KOPT-K1 (cell line): ENCODE results near the gene VSTM4.

ENCODE experiments used
- H3K27ac ChIP-seq: fragments of 200-600 bp; sonication (generic); 2 replicates; pipeline ENCODE4 v1.5.1; 2016; ENCODE audit warnings: antibody characterized with exemption, mild to moderate bottlenecking, low read depth, low read length; ENCODE audit not compliant: poor library complexity, severe bottlenecking
- H3K36me3 ChIP-seq: fragments of 200-600 bp; sonication (generic); 2 replicates; pipeline ENCODE4 v1.5.1; 2017; ENCODE audit warnings: antibody characterized with exemption, mild to moderate bottlenecking, low read length, moderate library complexity; ENCODE audit not compliant: insufficient read depth
- H3K9me3 ChIP-seq: fragments of 200-600 bp; sonication (generic); 2 replicates; pipeline ENCODE4 v1.5.1; 2017; ENCODE audit warnings: antibody characterized with exemption, low read length, mild to moderate bottlenecking; ENCODE audit not compliant: insufficient read depth, poor library complexity, severe bottlenecking

VSTM4 gene

DNA sequence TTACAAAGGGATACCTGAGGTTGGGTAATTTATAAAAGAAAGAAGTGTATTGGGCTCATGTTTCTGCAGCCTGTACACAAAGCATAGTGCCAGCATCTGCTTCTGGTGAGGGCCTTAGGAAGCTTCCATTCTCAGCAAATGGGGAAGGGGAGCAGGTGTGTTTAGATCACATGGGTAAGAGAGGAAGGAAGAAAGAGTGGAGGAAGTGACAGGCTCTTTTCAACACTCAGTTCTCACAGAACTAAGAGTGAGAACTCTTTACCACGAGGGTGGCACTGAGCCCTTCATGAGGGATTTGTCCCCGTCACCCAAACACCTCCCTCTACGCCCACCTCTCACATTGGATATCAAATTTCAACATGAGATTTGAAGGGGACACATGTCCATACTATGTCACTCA, 19.0 kb upstream of the VSTM4 start:
- H3K36me3 ChIP-seq: no peaks in the 10 kb centered on the region
- no peak overlapping the region for H3K27ac ChIP-seq
- peaks cover 6% of the 10 kb centered on the region for H3K9me3 ChIP-seq

DNA sequence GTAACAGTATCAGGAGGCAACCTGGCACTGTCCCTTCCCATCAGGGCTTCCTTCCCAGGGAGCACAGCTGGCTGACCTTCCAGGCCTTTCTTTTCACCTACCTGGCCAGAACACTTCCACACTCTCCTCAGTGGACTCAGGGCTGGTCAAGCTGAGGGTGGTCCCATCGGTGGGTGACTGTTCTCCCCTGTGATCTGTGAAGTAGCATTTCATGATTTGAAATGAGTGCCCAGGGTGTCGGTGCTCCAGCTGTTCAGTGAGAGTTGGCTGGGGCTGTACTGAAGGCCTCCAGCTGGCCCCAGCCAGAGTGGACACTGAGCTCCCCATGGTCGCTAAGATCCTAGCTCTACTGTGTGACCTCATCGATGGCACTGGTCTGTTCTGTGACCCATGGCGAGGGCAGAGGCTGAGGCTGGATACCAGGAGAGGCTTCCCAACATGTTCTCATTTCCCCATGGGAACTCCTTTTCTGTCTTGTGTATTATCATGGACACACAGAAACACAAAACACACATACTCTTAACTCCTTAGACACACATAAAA, 18.5 kb upstream of the VSTM4 start, which contains the start of gene FAM170B:
Gene FAM170B (minus strand): TSS at position 316 of the 543 bp plus-strand sequence. CDS start 103 bp downstream, at position 213.
- H3K36me3 ChIP-seq: no peaks in the 10 kb centered on the region
- no peak within 1 kb of the TSS for H3K27ac ChIP-seq
- peaks cover 6% of the 10 kb centered on the region for H3K9me3 ChIP-seq

DNA sequence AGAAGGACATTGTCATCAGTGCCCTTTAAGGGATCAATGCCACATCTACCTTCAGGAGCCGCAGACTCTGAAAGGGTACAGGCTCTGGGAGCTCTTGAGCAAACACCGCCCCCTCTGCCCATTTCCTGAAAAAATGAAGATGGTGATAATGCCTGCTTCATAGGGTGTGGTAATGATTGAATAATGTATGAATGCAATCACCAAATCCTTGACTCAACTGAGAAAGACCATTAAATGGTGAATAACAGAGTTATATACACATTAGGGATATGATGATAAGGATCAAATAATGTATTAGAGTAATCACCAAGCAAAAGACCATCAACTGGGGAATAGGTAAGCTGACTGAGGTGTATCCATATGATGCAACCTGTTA, 17.0 kb upstream of the VSTM4 start:
- H3K9me3 ChIP-seq: peaks cover 6% of the 10 kb centered on the region
- no peaks in the 10 kb centered on the region for H3K36me3 ChIP-seq
- H3K27ac ChIP-seq: no peak overlapping the region

DNA sequence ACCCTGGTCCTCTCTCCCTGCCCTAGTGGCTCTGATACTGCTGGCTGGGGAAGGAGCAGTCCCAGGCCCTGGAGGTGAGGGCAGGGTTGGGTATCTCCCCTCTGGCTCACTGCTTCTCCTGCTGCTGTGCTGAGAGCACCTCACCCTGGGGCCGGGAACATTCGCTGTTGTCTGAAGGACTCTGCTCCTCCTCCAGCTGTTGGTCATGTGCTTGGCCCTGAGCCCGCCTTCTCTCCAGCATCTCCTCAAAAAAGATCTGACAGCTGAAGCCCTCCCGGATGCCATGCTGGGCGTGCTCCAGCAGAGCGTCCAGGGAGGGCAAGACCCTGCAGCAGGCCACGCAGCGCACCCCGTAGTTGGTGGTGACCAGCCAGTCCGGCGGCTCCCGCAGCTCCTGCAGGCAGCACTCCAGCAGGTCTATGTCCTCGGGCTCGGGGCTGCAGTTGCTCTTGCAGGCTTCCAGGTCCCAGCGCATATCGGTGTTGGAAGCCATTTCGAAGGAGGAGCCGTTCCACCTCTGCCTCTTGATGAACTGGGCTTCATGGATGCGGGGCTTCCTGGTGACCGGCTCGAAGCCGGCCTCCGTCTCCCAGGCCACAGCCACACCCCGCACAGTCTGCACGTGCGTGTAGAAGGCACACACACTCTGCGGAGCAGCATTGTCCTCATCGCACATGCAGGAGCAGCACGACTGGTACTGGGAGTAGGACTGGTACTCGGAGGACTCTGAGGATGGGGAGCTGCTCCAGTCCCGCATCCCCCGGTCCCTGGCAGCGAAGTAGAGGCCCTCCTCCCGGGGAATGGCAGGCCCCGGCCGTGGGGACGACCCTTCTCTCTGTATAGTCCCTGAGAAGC, 16.4 kb upstream of the VSTM4 start:
- no peak overlapping the region for H3K27ac ChIP-seq
- no peaks in the 10 kb centered on the region for H3K36me3 ChIP-seq
- peaks cover 5% of the 10 kb centered on the region for H3K9me3 ChIP-seq

DNA sequence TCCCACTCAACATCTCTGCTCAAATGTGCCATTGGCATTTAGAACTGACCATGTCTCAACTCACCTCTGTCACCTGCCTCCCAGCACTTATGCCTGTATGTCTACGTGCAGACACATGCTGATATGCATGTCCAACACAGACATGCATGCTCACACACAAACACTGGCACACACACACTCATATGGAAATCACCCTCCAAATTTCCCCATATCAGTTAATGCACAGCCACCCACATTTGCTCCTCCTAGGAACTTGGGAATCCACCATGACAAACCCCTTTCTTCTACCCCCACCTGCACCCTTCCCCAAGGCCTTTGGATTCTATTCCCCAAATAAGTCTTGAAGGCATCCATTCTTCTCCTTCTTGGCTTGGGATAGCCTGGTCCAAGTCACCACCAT, 14.1 kb upstream of the VSTM4 start:
- no peaks in the 10 kb centered on the region for H3K36me3 ChIP-seq
- no peak overlapping the region for H3K27ac ChIP-seq
- no peaks in the 10 kb centered on the region for H3K9me3 ChIP-seq

DNA sequence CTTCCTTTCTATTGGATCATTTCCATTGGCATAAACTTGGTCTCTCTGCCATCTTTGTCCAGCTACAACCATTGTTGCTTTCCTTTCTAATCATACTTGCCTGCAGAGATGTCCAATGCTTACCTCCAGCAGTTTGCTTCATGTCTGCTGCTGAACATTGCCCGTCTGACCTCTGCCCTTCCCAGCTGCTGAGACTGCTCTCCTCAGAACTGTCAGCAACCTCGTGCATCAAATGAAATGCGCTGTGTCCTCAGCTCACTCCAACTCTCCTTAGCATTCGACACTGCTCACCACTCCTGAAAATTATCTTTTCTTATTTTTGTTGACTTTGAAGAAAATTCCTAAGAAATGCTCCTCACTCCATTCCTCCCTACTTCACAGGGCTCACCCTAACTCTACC, 13.5 kb upstream of the VSTM4 start:
- Histone ChIP-seq H3K9me3 (no peaks in the 10 kb centered on the region), H3K27ac (no peak overlapping the region), H3K36me3 (no peaks in the 10 kb centered on the region)

DNA sequence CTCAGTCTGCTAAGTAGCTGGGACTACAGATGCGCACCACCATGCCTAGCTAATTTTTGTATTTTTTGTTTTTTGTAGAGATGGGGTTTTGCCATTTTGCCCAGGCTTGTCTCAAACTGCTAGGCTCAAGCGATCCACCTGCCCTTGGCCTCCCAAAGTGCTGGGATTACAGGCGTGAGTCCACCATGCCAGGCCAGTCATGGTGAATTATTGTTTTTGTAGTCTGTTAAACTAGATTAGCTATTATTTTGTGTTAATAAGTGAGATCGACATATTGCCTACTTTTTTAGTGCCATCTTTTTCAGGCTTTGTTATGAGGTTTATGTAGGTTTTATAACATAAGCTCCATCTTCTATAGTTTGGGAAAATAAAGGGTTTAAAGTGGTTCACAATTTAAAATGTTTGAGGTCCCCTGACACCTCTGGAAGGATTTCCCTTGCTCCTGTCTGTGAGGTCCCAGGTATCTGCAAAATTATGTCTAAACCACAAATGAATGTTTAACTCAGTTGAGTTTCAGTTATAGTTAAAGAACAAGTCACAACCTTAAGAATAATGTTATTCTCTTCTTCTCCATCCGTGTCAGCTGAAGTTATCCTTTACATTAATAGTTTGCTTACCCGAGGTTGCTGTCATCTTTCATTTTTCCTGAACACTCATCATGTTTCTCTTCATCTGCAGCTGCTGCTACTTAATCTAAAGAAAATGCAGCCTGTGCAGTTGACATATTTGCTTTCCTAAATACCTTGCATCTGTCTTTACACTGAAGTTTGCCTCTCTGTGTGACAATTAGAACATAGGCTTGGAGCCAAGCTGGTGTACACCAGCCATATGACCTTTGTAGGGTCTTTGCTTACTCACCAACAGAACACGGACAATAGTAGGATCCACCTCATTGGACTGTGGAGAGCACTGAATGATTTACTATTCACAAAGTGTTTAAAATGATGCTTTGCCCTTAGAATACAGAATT, 8.9 kb upstream of the VSTM4 start:
- Histone ChIP-seq H3K9me3 (no peaks in the 10 kb centered on the region), H3K27ac (no peak overlapping the region), H3K36me3 (no peaks in the 10 kb centered on the region)

DNA sequence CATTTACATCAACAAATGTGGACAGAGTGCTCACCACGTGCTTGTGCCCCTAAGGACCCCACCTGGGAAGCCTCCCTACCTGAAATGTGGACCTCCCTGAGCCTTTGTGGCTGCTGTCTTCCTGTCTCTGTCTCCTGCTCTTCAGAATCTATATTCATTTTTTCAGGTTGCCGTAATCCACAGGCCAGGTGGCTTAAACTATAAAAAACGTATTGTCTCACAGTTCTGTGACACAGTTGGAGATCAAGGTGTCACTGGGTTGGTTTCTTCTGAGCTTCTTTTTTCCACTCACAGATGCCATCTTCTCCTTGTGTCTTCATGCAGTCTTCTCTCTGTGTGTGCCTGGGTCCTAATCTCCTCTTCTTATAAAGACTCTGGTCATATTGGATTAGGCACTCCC, 5.6 kb upstream of the VSTM4 start:
- H3K27ac ChIP-seq: no peak overlapping the region
- no peaks in the 10 kb centered on the region for H3K9me3 ChIP-seq
- H3K36me3 ChIP-seq: no peaks in the 10 kb centered on the region

DNA sequence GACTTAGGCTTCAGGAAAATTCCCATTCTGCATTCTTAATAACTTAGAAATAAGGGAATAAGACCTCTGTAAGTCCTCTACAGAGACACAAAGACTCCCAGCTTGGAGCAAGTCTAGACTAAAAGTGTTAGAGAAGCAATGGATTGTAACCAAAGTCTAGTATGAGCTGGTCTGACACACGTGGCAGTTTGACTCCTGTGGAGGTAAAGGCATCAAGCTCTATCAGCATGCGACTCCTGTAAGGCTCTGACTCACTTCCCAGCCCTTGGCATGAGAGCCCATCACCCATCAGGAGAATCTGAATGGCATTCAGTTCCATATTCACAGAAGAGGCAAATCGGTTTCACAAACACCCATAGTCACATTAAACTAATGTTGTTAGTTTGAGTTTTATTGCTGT, 4.4 kb upstream of the VSTM4 start:
- Histone ChIP-seq H3K9me3 (no peaks in the 10 kb centered on the region), H3K27ac (no peak overlapping the region), H3K36me3 (no peaks in the 10 kb centered on the region)

DNA sequence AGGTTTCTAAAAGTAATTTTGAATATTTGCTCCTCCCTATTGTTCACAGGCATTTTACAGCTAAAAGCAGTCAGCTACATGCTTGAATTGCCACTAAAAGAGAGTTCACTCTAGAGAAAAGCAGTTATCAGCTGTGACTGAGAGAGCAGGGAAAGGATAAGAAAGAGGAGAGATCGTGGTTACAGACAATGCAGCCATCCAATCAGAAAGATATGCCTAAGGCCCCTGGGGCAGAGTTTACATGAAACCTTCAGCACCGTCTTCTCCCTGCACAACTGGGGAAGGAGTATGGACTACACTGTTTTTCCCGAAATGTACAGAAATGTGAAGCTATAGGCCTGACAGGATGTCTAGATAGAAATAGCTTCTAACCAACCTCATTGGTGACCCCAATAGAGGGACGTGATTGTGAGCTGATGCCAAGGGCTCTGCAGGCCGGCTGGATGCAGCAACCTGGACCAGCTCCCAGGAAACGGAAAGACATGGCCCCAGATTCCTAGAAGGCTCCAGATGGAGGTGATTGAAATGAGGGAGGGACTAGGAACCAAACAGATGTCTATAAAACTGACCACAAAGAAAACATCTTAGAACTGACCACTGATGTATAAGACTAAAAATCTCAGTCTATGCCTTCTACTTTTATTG, 3.2 kb upstream of the VSTM4 start:
- Histone ChIP-seq H3K36me3 (no peaks in the 10 kb centered on the region), H3K9me3 (no peaks in the 10 kb centered on the region), H3K27ac (no peak overlapping the region)

DNA sequence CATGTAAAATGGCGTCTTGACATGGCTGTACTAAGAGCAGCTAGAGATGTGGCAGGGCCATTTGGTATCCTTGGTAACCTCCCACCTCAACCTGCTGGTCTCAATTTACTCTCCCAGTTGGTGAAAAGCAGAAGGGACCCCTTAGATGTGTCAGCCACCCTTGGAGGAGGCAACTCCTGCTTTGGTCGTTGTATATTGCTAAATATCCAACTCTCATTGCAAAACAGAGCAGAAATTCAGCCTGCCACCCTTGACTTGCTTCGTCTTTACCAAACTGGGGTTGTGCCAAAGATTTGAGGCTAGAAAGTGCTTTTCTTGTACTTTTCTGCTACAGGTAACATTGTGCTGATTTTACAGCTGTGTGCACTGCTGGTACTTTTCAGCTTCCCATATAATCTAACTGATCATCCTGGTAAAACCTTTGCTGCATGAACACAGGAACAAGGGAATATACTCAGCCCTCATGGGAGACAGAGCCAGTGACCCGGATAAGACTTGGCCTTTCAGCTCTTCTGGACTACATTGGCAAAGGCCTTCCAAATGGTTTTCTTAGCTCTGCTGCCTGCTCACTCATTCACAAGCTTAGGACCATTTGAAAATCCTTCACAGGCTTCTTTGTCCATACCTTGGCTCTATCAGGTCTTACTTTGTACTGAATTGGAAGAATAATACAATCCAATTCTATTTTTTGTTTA, 2.2 kb upstream of the VSTM4 start:
- H3K27ac ChIP-seq: no peak overlapping the region
- H3K9me3 ChIP-seq: no peaks in the 10 kb centered on the region

DNA sequence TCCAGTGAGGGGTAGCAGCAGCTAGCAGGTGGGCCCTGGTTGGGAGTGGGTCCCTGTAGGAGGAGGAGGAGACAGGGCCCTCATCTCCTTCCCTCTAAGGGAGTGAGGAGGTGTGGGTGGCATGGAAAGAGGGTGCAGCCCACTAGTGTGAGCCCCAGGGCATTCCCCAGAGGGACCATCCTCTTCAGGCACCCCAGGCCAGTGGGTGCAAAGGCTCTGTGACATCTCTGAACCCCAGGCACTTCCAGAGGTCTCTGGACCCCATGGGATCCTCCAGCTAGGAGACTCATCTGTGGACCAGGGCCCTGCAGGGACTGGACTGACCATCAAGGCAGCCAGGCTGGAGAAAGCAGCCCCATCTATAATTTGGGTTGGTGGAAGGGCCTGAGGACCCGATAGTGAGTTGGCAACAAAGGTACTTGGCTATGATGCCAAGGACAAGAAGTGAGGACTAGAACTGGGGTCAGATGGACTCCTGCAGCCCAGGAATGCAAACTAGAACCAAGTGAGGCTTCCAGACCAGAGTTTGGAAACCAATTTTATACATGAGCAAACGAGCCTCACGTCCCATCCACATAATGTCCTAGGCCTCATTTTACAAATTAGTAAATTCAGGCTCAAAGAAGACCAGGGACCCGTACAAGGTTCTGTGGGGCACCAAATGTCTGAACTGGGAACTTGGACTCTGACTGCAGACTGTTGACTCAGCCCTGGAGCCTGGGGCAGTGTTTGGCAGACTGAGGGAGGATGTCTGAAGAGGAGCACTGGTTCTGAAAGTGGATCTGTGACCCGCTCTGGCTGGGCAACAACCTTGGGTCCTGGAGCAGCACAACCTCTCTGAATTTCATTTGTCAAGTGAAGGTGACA, 1.4 kb upstream of the VSTM4 start:
- Histone ChIP-seq H3K27ac (no peak overlapping the region), H3K36me3 (no peaks in the 10 kb centered on the region), H3K9me3 (no peaks in the 10 kb centered on the region)

More for the DNA sequence above, 2.2 kb upstream of the VSTM4 start:
- H3K36me3 ChIP-seq: no peaks in the 10 kb centered on the region

DNA sequence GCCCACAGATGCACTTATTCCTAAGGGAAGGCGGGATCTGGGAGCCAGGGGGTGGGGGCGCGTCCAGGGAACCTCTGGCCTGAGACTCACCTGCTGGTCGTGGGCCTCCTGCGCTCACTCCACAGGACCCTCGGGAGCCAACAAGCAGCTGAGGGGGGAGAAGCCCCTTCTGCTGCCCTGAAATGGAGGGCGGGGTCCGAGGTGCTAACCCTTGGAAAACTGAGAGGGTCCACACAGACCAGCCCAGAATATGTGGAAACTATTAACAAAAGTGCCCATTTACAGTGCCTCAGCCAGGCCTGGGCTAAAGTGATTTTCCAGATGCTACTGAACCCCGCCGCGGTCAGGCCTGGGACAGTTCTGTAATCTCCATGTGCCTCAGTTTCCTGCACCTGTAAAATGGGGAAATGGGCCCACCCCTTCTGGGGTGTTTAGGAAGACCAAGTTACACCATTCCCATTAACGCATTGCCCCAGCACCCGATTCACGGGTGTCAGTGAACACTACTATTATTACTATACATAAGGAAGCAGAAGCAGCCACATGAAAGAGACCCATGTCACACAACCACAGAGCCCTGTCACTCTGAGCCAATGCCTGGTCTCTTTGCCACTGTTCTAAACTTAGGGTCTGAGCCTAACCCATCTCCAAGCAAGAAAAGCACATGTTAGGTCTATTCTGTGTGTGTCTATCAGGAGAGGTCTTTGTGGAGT, 630 bp upstream of the VSTM4 start:
- Histone ChIP-seq H3K36me3 (no peaks in the 10 kb centered on the region), H3K9me3 (no peaks in the 10 kb centered on the region), H3K27ac (no peak overlapping the region)
